Endothelial cell of umbilical vein (primary cell): ENCODE results near the gene DPP3. TPM values are rescaled to one million over a fixed set of nuclear protein-coding genes. Genes with fewer than 3 reads are reported as not detected.

Experiments used
- BruUV-seq: library from RNA; stranded (reverse); fragments of 400-500 nt; replicated peaks from 2 replicates; lab custom pipeline; 2021; lab: Mats Ljungman, UMichigan
- CTCF ChIA-PET: fragments of 300-600, 350-600 bp; sonication (Branson Sonifier 250); formaldehyde crosslinking; loops from one replicate; lab custom pipeline; 2021; ENCODE audit warnings: antibody characterized with exemption, inconsistent platforms; lab: Charles Lee
- POLR2A ChIA-PET: fragments of 300-600, 350-600 bp; sonication (Branson Sonifier 250); formaldehyde crosslinking; loops from one replicate; lab custom pipeline; 2021; ENCODE audit warnings: antibody characterized with exemption, inconsistent platforms; lab: Charles Lee
- DNase-seq: peaks from one replicate; pipeline ENCODE4 v3.0.0-alpha.2; 2011; ENCODE audit warnings: low read depth, low spot score
- FAIRE-seq: peaks from 2 replicates; lab custom pipeline; 2011; peaks lifted over from hg19 to GRCh38; lab: Jason Lieb, UNC
- H2AFZ ChIP-seq: 2 replicates; pipeline ENCODE4 v1.6.0; 2012; ENCODE audit warnings: low read depth, low read length, control low read depth, inconsistent platforms
- H3K27ac ChIP-seq: 2 replicates; pipeline ENCODE4 v1.5.1; 2011; ENCODE audit warnings: low read depth, mild to moderate bottlenecking, control low read depth, low read length, moderate library complexity; ENCODE audit not compliant: insufficient read depth
- H3K27me3 ChIP-seq, 2 experiments: 2 replicates each; pipeline versions ENCODE4 v1.6.0 to v1.6.1; 2011; ENCODE audit warnings: low read length in 2 of 2, mixed read lengths in 1 of 2; ENCODE audit not compliant: control insufficient read depth in 2 of 2, insufficient read depth in 2 of 2
- H3K36me3 ChIP-seq, 2 experiments: 2 replicates in 1 of 2; 3 replicates in 1 of 2; pipeline ENCODE4 v1.5.1; 2011; ENCODE audit warnings: low read length in 2 of 2, mild to moderate bottlenecking in 1 of 2, moderate library complexity in 1 of 2; ENCODE audit not compliant: control insufficient read depth in 2 of 2, insufficient read depth in 2 of 2; ENCODE audit errors: extremely low read depth in 1 of 2
- H3K4me1 ChIP-seq: 3 replicates; pipeline ENCODE4 v1.5.1; 2011; ENCODE audit warnings: mild to moderate bottlenecking, low read length; ENCODE audit not compliant: control insufficient read depth, insufficient read depth; ENCODE audit errors: extremely low read depth
- H3K4me2 ChIP-seq: 2 replicates; pipeline ENCODE4 v1.6.1; 2011; ENCODE audit warnings: low read length, control low read depth, mixed read lengths; ENCODE audit not compliant: insufficient read depth
- H3K4me3 ChIP-seq, 3 experiments: fragments of 200-600 bp in 1 of 3; sonication (generic), shearing (Covaris generic) in 1 of 3; replicated peaks in 1 of 3; 2 replicates each; pipeline ENCODE4 v1.5.1; 2011 to 2016; ENCODE audit warnings: control low read depth in 3 of 3, low read length in 3 of 3, mild to moderate bottlenecking in 2 of 3, inconsistent platforms in 1 of 3, low read depth in 1 of 3, moderate library complexity in 1 of 3; ENCODE audit not compliant: insufficient read depth in 1 of 3
- H3K79me2 ChIP-seq: 2 replicates; pipeline ENCODE4 v1.6.0; 2012; ENCODE audit warnings: low read length, inconsistent platforms; ENCODE audit not compliant: control insufficient read depth, insufficient read depth
- H3K9ac ChIP-seq: replicated peaks from 2 replicates; pipeline ENCODE3; 2011; ENCODE audit warnings: low read length, control low read depth; ENCODE audit not compliant: insufficient read depth; ENCODE audit errors: extremely low read depth
- H3K9me1 ChIP-seq: replicated peaks from 3 replicates; pipeline ENCODE4 v1.6.0; 2011; ENCODE audit warnings: mild to moderate bottlenecking, low read length; ENCODE audit not compliant: control insufficient read depth, insufficient read depth; ENCODE audit errors: extremely low read depth
- H3K9me3 ChIP-seq: replicated peaks from 2 replicates; pipeline ENCODE4 v1.5.1; 2012; ENCODE audit warnings: low read length, inconsistent platforms; ENCODE audit not compliant: control insufficient read depth, insufficient read depth
- H4K20me1 ChIP-seq: replicated peaks from 2 replicates; pipeline ENCODE3; 2011; ENCODE audit warnings: mild to moderate bottlenecking, low read length; ENCODE audit not compliant: control insufficient read depth, insufficient read depth; ENCODE audit errors: extremely low read depth
- CTCF ChIP-seq, 2 donors: IDR thresholded peaks; 1 replicate in 1 of 2; 2 replicates in 1 of 2; pipeline ENCODE4 v1.5.1; 2011; ENCODE audit warnings: low read length in 2 of 2, mild to moderate bottlenecking in 2 of 2, moderate library complexity in 2 of 2, control low read depth in 1 of 2, inconsistent platforms in 1 of 2, low read depth in 1 of 2; ENCODE audit not compliant: insufficient read depth in 1 of 2; ENCODE audit errors: extremely low read depth in 1 of 2
- EZH2 ChIP-seq: IDR thresholded peaks from 2 replicates; pipeline ENCODE4 v1.6.1; 2012; ENCODE audit warnings: borderline replicate concordance, low read depth, mild to moderate bottlenecking, moderate library complexity, low read length, inconsistent platforms; ENCODE audit not compliant: severe bottlenecking
- FOS ChIP-seq: IDR thresholded peaks from 2 replicates; pipeline ENCODE4 v1.6.1; 2011; ENCODE audit warnings: mild to moderate bottlenecking, low read length, moderate library complexity, borderline replicate concordance; ENCODE audit not compliant: insufficient read depth
- GATA2 ChIP-seq: IDR thresholded peaks from 2 replicates; pipeline ENCODE4 v1.7.0; 2011; ENCODE audit warnings: low read depth, mild to moderate bottlenecking, moderate library complexity, mixed read lengths, low read length; ENCODE audit not compliant: insufficient read length, insufficient read depth
- JUN ChIP-seq: IDR thresholded peaks from 2 replicates; pipeline ENCODE4 v1.6.1; 2011; ENCODE audit warnings: borderline replicate concordance, low read depth; ENCODE audit not compliant: insufficient read length, insufficient read depth
- MYC ChIP-seq: IDR thresholded peaks from one replicate; pipeline ENCODE4 v1.6.1; 2011; ENCODE audit warnings: mild to moderate bottlenecking, low read depth, low read length
- POLR2A ChIP-seq: IDR thresholded peaks from 2 replicates; pipeline ENCODE4 v1.6.1; 2012; ENCODE audit warnings: low read depth, mild to moderate bottlenecking, control low read depth, low read length
- POLR2AphosphoS5 ChIP-seq: IDR thresholded peaks from 2 replicates; pipeline ENCODE4 v1.6.1; 2012; ENCODE audit warnings: low read depth, mild to moderate bottlenecking, control low read depth, low read length, moderate library complexity; ENCODE audit not compliant: insufficient read depth
- dilution Hi-C: fragments of 300-500 bp; cut with MboI; formaldehyde crosslinking; loops from one replicate; pipeline ENCODE4 v1.15.0; 2019; ENCODE audit warnings: low sequenced_read_pairs; ENCODE audit not compliant: extremely low pct_ligation_motif_present
- intact Hi-C: fragments of 100-400 bp; cut with micrococcal nuclease; formaldehyde crosslinking; loops from one replicate; pipeline ENCODE4 v1.10.0; 2022
- polyA plus RNA-seq, 4 experiments: library from polyadenylated mRNA; depleted of rRNA in 3 of 4; stranded (reverse) in 3 of 4; unstranded in 1 of 4; fragments of >200 nt; gene quantifications; 2 replicates each; pipeline versions ENCODE4 v1.2.1 to v1.2.3, GENCODE V29; 2011 to 2012; ENCODE audit warnings: missing spikeins in 1 of 4
- total RNA-seq: library from RNA; stranded (reverse); gene quantifications from 2 replicates; pipeline ENCODE4 v1.2.3, GENCODE V29; 2021
- TF ChIP-seq, protein P1 (sequence below): IDR thresholded peaks from 2 replicates; pipeline ENCODE4 v1.6.1; 2011; ENCODE audit not compliant: insufficient read depth, insufficient read length

Gene DPP3
- total and polyA plus RNA-seq, 2 donors (not counting 3 experiments of a cell fraction or from before 2014, with no cell fraction given) = 46.4 to 50.4 TPM

- H2AFZ ChIP-seq = no peak overlapping the region
- no TSS peak for BruUV-seq
- ChIA-PET CTCF (interaction anchor here (1.3 kb wide), 1 partner anchor 149 kb away, joined by 4 read pairs; no protein-coding TSS in a partner anchor), POLR2A (no interaction called here)
- no peaks in the 10 kb centered on the region for H3K9me3 ChIP-seq
- no peaks in the 10 kb centered on the region for H3K4me1 ChIP-seq
- TF ChIP-seq JUN = no peak
- no peak for TF ChIP-seq FOS
- no peak for TF ChIP-seq MYC
- TF ChIP-seq POLR2AphosphoS5 = no peak
- TF ChIP-seq POLR2A = no peak
- no peak for TF ChIP-seq CTCF (IDR thresholded peaks at IDR 0.05; ENCODE audit: extremely low read depth in 1 of 2, insufficient read depth in 1 of 2, low read depth in 1 of 2, low read length in 2 of 2)
- TF ChIP-seq, protein P1, sequence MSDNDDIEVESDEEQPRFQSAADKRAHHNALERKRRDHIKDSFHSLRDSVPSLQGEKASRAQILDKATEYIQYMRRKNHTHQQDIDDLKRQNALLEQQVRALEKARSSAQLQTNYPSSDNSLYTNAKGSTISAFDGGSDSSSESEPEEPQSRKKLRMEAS = no peak
- no peak for TF ChIP-seq GATA2
- no peak for TF ChIP-seq EZH2
- no peak overlapping the region for H3K4me3 ChIP-seq
- FAIRE-seq (no peak), DNase-seq (no peak)
- H3K4me2 ChIP-seq = no peak overlapping the region
- H3K27ac ChIP-seq = no peak overlapping the region
- H3K27me3 ChIP-seq = no peaks in the 10 kb centered on the region
- no peaks in the 10 kb centered on the region for H4K20me1 ChIP-seq
- H3K9ac ChIP-seq = no peak overlapping the region
- H3K36me3 ChIP-seq = peaks cover 0 to 6% of the 10 kb centered on the region in 2 experiments
- dilution Hi-C loops = no loop called here
- no peaks in the 10 kb centered on the region for H3K79me2 ChIP-seq
- no peaks in the 10 kb centered on the region for H3K9me1 ChIP-seq
- intact Hi-C loops = no loop called here
Observed at GRCh38 chr11:66529069-66529468, 48.8 kb downstream of the DPP3 start.
